Heart right ventricle (tissue), 16 donors: ENCODE results near the gene GRIK4. TPM values are rescaled to one million over a fixed set of nuclear protein-coding genes. Genes with fewer than 3 reads are reported as not detected.

Source experiments
- ATAC-seq, 8 donors: fragments of 200-7000 bp; cut with Tn5 transposase; one replicate each; pipeline ENCODE4 v1.9.1; 2020; ENCODE audit warnings: mild to moderate bottlenecking in 8 of 8, moderate library complexity in 8 of 8, moderate number of reproducible peaks in 1 of 8
- DNase-seq, 2 donors: peaks; one replicate each; pipeline ENCODE4 v3.0.0-alpha.2; 2020
- H3K27ac ChIP-seq, 10 donors: fragments of 200-600 bp; sonication (generic) in 2 of 10; one replicate each; pipeline versions ENCODE4 v1.5.0 to v1.8.0; 2020 to 2022; ENCODE audit warnings: mild to moderate bottlenecking in 3 of 10
- H3K27me3 ChIP-seq, 7 donors: fragments of 200-600 bp; one replicate each; pipeline ENCODE4 v1.8.0; 2021 to 2022; ENCODE audit warnings: mild to moderate bottlenecking in 2 of 7
- H3K36me3 ChIP-seq, 9 donors: fragments of 200-600 bp; sonication (generic) in 1 of 9; one replicate each; pipeline versions ENCODE4 v1.5.0 to v1.8.0; 2020 to 2022; ENCODE audit warnings: mild to moderate bottlenecking in 2 of 9
- H3K4me1 ChIP-seq, 9 donors: fragments of 200-600 bp; sonication (generic) in 1 of 9; one replicate each; pipeline versions ENCODE4 v1.5.0 to v1.8.0; 2020 to 2022; ENCODE audit warnings: mild to moderate bottlenecking in 4 of 9
- H3K4me3 ChIP-seq, 10 donors: fragments of 200-600 bp; sonication (generic) in 2 of 10; one replicate each; pipeline versions ENCODE4 v1.5.0 to v1.8.0; 2020 to 2022; ENCODE audit warnings: mild to moderate bottlenecking in 7 of 10, moderate library complexity in 2 of 10
- H3K9me3 ChIP-seq, 11 donors: fragments of 200-600 bp in 10 of 11; sonication (generic) in 2 of 11; one replicate each; pipeline versions ENCODE4 v1.5.0 to v1.8.0; 2013 to 2022; ENCODE audit warnings: mild to moderate bottlenecking in 2 of 11, control low read depth in 1 of 11, moderate library complexity in 1 of 11
- WGBS, 2 donors: extraction: QIAGEN DNeasy Blood & Tissue Kit; methylation state at CpG; one replicate each; pipeline ENCODE4 v1.1.7; 2013; ENCODE audit warnings: inconsistent platforms in 1 of 2; 5-methylcytosine and 5-hydroxymethylcytosine counted together
- intact Hi-C, 10 donors: fragments of 100-400 bp; cut with DNase I; formaldehyde crosslinking; loops; one replicate each; pipeline versions ENCODE4 v1.11.1 to v1.14.2; 2022
- polyA plus RNA-seq, 2 donors: library from polyadenylated mRNA; stranded (reverse); fragments of 200-250 nt; gene quantifications; one replicate each; pipeline ENCODE4 v1.2.3, GENCODE V29; 2013
- total RNA-seq, 10 donors: library from RNA; stranded (reverse); fragmentation: NEBNext Ultra II Directional in 3 of 10; extraction: Animal tissue kit (Norgen Biotek cat#: 25700) in 3 of 10; gene quantifications; one replicate each; pipeline versions ENCODE4 v1.2.1 to v1.2.4, GENCODE V29; 2021 to 2023
- TF ChIP-seq, protein P1 (sequence below), 9 donors: fragments of 200-600 bp; sonication (generic) in 2 of 9; IDR thresholded peaks; one replicate each; pipeline versions ENCODE4 v1.5.0 to v1.8.0; 2021 to 2022; ENCODE audit warnings: antibody characterized with exemption in 9 of 9, mild to moderate bottlenecking in 5 of 9, moderate library complexity in 1 of 9
- donor health status: Arrhythmogenic right ventricular cardiomyopathy.
- donor health status: ischemic (EF 13 %, LVEDD 7.1; RV severe dilation, severe dysfunction).
- donor health status: healthy with polysubstance abuse.
- donor health status: DM: no; HTN: yes; CAD: no.
- donor health status: DM: no; HTN: no; CAD: no.
- donor health status: ischemic (EF 25% LVEDD 6.9; RV normal size, moderate dysfunction).
- donor health status: ischemic (EF 25% LVEDD 5.7; RV mildly dilated, moderate dysfunction).
- donor health status: healthy.
- donor health status: DM: yes; HTN: yes; CAD: no.
- donor health status: Ischemic cardiomyopathy.
- donor health status: ischemic (EF 35%, LVEDD 5.7; RV mildly dilated, moderate dysfunction).
- donor health status: nonischemic (EF 11% LVEDD 7.7; RV severe dilation, severe dysfunction).
- donor health status: DM: yes; HTN: yes; CAD: no.
- donor health status: PGD.
- donor health status: ischemic (EF 29% LVEDD 5.4; RV normal size, mild dysfunction).
- donor health status: nonischemic (EF 23%, LVEDD 6.1; RV moderate dilation, normal function).

Gene GRIK4
- total and polyA plus RNA-seq, 12 donors, result 0.01 to 0.85 (median 0.37) TPM; not detected in 6

DNA sequence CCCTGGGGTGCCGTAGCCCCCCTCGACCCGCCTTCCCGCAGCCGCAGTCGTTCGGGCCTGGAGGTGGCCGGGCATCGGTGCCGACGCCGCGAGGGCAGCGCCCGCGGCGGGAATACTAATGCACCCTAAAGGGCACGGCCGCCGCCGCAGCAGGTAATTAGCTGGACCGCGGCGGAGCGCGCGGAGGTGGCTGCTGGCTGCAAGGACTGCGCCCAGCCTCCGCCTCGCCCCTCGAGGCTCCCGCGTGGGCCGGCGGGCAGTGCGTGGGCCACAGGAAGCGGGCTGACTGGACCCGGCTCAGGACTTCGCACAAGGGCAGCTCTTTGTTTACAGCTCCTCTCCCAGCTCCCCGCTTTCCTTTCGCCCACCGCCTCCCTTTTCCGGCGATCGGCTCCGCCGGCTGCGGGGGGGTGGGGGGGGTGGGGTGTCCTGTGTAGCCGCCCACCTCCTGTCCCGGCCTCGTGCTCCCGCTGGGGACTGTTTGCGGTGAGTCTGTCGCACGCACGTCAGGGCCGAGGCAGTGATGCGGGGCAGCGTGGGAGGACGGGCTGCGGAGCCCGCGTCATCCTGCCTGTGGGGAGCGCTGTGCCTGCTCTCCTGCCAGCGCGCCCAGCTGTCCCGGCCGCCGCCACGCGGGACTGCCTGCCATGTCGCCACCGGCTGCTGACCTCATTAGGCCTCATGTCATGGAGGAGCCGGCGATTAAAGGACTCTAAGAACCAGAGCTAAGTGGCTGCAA lies 53.2 kb downstream of the GRIK4 start:
- H3K36me3 ChIP-seq, result no peaks in the 10 kb centered on the region
- TF ChIP-seq, protein P1, sequence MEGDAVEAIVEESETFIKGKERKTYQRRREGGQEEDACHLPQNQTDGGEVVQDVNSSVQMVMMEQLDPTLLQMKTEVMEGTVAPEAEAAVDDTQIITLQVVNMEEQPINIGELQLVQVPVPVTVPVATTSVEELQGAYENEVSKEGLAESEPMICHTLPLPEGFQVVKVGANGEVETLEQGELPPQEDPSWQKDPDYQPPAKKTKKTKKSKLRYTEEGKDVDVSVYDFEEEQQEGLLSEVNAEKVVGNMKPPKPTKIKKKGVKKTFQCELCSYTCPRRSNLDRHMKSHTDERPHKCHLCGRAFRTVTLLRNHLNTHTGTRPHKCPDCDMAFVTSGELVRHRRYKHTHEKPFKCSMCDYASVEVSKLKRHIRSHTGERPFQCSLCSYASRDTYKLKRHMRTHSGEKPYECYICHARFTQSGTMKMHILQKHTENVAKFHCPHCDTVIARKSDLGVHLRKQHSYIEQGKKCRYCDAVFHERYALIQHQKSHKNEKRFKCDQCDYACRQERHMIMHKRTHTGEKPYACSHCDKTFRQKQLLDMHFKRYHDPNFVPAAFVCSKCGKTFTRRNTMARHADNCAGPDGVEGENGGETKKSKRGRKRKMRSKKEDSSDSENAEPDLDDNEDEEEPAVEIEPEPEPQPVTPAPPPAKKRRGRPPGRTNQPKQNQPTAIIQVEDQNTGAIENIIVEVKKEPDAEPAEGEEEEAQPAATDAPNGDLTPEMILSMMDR (IDR thresholded peaks at IDR 0.05), result peak in 3 of 9 donors; percentile 7 to 48 (median 20)
- peak overlapping the region in 7 of 10 donors; percentile 21 to 67 (median 44) for H3K27ac ChIP-seq
- peaks cover 11 to 37% (median 27%) of the 10 kb centered on the region in 9 donors for H3K4me1 ChIP-seq
- H3K4me3 ChIP-seq, result peak overlapping the region in 9 of 10 donors; percentile 27 to 52 (median 44)
- intact Hi-C loops, result no loop called here
- 1% methylated on average over 69 to 75 of the region's 75 CpGs for WGBS, 2 donors
- no peaks in the 10 kb centered on the region for H3K9me3 ChIP-seq
- peak; percentile 47 to 76 (median 72) for ATAC-seq
- DNase-seq, result peak; percentile 50 to 51
- H3K27me3 ChIP-seq, result peaks cover 0 to 45% (median 16%) of the 10 kb centered on the region in 7 donors

DNA sequence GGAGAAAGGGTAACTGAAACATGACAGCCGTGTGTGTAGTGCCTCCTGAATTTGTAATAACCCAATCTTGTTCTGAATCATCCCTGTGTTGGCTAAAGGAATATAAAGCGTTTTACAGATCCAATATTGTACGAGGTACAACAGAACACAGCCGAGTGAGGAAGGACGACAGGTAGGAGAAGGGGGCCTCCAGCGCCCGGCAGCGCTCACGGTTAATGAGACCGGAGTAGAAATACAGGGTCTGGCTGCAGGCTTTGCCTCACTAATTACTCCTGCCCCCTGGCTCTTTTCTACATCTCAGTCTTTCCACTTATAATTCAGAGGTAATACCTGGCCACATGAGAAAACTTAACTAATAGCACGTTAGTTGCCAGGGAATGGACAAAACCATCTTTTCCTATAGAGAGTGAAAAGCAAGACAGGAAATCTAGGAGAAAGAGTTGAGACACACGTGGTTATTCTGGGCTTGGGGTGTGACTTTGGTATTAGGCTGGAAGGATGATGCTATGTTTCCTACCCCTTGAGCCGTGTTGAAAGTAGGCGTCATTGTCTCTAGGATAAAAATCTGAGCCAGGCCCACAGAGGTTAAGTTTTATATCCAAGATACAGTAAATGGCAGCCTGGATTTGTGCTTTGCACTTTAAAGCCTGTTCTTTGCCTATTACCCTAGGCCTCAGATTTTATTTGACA lies 54.1 kb downstream of the GRIK4 start:
- TF ChIP-seq, protein P1 (IDR thresholded peaks at IDR 0.05), result no peak
- H3K9me3 ChIP-seq, result no peaks in the 10 kb centered on the region
- 88% methylated on average over 14 of the region's 14 CpGs for WGBS, 2 donors
- H3K27me3 ChIP-seq, result peaks cover 0 to 45% (median 16%) of the 10 kb centered on the region in 7 donors
- H3K36me3 ChIP-seq, result no peaks in the 10 kb centered on the region
- peaks cover 11 to 37% (median 27%) of the 10 kb centered on the region in 9 donors for H3K4me1 ChIP-seq
- H3K4me3 ChIP-seq, result peak overlapping the region in 3 of 10 donors; percentile 44 to 50 (median 50)
- intact Hi-C loops, result no loop called here
- peak overlapping the region in 4 of 10 donors; percentile 36 to 67 (median 54) for H3K27ac ChIP-seq
- no peak for ATAC-seq
- DNase-seq, result no peak

DNA sequence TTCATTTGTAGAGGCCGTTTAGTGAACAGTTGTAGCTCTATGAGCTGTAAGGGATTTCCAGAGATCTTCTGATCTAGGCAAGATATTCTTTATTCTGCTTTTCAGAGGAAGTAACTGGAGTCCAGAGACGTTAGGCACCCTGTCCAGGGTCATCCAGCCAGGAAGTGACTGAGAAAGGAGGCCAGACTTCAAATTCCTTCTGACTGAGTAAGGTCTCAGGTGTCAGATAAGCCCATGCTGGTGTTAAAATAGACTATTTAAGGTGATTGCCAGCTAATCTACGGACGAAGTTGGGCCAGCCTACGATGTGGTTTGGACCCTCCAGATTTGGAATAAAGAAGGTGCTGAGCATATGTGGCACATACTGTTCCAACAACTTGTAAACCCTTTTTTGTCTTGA lies 54.6 kb downstream of the GRIK4 start:
- H3K9me3 ChIP-seq, result no peaks in the 10 kb centered on the region
- TF ChIP-seq, protein P1 (IDR thresholded peaks at IDR 0.05), result no peak
- peaks cover 0 to 45% (median 16%) of the 10 kb centered on the region in 7 donors for H3K27me3 ChIP-seq
- peaks cover 11 to 37% (median 27%) of the 10 kb centered on the region in 9 donors for H3K4me1 ChIP-seq
- peak overlapping the region in 3 of 10 donors; percentile 36 to 67 (median 44) for H3K27ac ChIP-seq
- 57 to 59% methylated on average over 5 of the region's 5 CpGs for WGBS, 2 donors
- intact Hi-C loops, result no loop called here
- H3K36me3 ChIP-seq, result no peaks in the 10 kb centered on the region
- no peak for ATAC-seq
- H3K4me3 ChIP-seq, result no peak overlapping the region
- DNase-seq, result no peak

DNA sequence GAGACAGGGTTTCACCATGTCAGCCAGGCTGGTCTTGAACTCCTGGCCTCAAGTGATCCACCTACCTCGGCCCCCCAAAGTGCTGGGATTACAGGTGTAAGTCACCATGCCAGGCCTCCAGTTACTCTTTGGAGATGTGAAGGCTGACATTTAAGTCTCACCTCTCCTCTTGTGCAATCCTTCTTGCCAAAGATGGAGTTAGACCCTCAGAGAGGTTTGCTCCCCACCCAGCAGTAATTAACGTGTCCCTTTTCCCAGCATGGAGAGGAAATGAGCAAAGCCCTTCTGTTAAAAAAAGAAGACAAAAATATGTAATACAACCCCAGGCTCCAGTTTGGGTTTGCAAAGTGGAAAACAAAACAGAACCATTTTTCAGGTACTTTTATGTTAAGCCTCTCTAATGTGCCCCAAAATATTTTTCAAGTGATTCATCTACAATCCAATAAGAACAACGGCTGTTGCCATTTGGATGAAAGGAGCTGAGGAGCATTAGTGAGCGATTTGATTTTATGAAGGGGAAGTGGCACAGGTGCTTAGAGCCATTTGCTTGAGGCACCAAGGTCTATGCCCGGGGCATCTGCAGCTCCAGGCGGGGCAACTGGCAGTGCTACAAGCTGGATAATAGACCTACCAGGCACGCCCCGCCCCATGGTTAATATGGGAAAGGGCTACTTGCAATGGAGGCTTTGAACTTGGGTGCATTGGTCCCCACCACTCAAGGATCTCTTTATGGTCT lies 57.2 kb downstream of the GRIK4 start:
- DNase-seq, result no peak
- intact Hi-C loops, result no loop called here

More for the DNA sequence above, 57.2 kb downstream of the GRIK4 start:
- TF ChIP-seq, protein P1 (IDR thresholded peaks at IDR 0.05), result no peak
- H3K27me3 ChIP-seq, result peaks cover 0 to 25% (median 12%) of the 10 kb centered on the region in 7 donors
- no peaks in the 10 kb centered on the region for H3K9me3 ChIP-seq
- H3K36me3 ChIP-seq, result no peaks in the 10 kb centered on the region
- no peak overlapping the region for H3K4me3 ChIP-seq
- H3K4me1 ChIP-seq, result peaks cover 10 to 27% (median 21%) of the 10 kb centered on the region in 9 donors
- WGBS, 2 donors, result 85 to 91% methylated on average over 8 of the region's 8 CpGs
- no peak overlapping the region for H3K27ac ChIP-seq
- ATAC-seq, result no peak
